A549 (cell line): ENCODE measurements around the gene CACNA1S. TPM values are rescaled to one million over a fixed set of nuclear protein-coding genes. Genes with fewer than 3 reads are reported as not detected.

ENCODE experiments used
- ATAC-seq, 2 experiments: fragments of 200-7000 bp in 1 of 2; fragments of >200 bp in 1 of 2; cut with Nextera tagmentation in 1 of 2; cut with Tn5 transposase in 1 of 2; 3 replicates each; pipeline versions ENCODE4 v1.8.0 to v1.9.1; 2018 to 2020; ENCODE audit warnings: mild to moderate bottlenecking in 1 of 2, moderate library complexity in 1 of 2
- CTCF ChIA-PET: fragments of 300-600 bp; sonication (Branson Sonifier 250); formaldehyde crosslinking; extraction: SDS; loops from one replicate; lab custom pipeline; 2021; ENCODE audit warnings: antibody characterized with exemption, inconsistent platforms; lab: Yijun Ruan, JAX
- POLR2A ChIA-PET: fragments of 350-600 bp; formaldehyde crosslinking; extraction: SDS; loops from one replicate; lab custom pipeline; 2021; ENCODE audit warnings: antibody characterized with exemption, inconsistent platforms; lab: Yijun Ruan, JAX
- DNase-seq, 2 experiments: peaks; one replicate each; pipeline versions ENCODE4 v3.0.0 to v3.0.0-alpha.2; 2011 to 2016; ENCODE audit warnings: low read depth in 1 of 2, low spot score in 1 of 2
- FAIRE-seq: peaks from 2 replicates; lab custom pipeline; 2011; peaks lifted over from hg19 to GRCh38; lab: Jason Lieb, UNC
- H3K27ac ChIP-seq, 2 experiments: fragments of >200 bp; sonication (Bioruptor Twin); formaldehyde crosslinking; 3 replicates each; pipeline ENCODE4 v1.5.1; 2016 to 2017
- H3K4me1 ChIP-seq: fragments of >200 bp; sonication (Bioruptor Twin); formaldehyde crosslinking; 3 replicates; pipeline ENCODE4 v1.6.1; 2016
- H3K4me2 ChIP-seq: fragments of >200 bp; sonication (Bioruptor Twin); formaldehyde crosslinking; 3 replicates; pipeline ENCODE4 v1.6.1; 2016
- H3K4me3 ChIP-seq: fragments of >200 bp; sonication (Bioruptor Twin); formaldehyde crosslinking; 3 replicates; pipeline ENCODE4 v1.5.1; 2016
- H3K9me3 ChIP-seq: fragments of >200 bp; sonication (Bioruptor Twin); formaldehyde crosslinking; 3 replicates; pipeline ENCODE4 v1.6.1; 2016
- BHLHE40 ChIP-seq: IDR thresholded peaks from 2 replicates; pipeline ENCODE4 v1.6.1; 2012; ENCODE audit warnings: low read depth, low read length, inconsistent platforms
- CBX2 ChIP-seq: fragments of 200-600 bp; sonication (generic); IDR thresholded peaks from 2 replicates; pipeline ENCODE4 v1.6.1; 2016; ENCODE audit warnings: low read depth, mild to moderate bottlenecking, borderline replicate concordance
- CEBPB ChIP-seq, 2 experiments: fragments of >200 bp in 1 of 2; sonication (Bioruptor Twin) in 1 of 2; formaldehyde crosslinking in 1 of 2; IDR thresholded peaks; 2 replicates each; pipeline ENCODE4 v1.6.1; 2012 to 2016
- CHD4 ChIP-seq: fragments of 200-600 bp; sonication (generic); IDR thresholded peaks from 2 replicates; pipeline ENCODE4 v1.6.1; 2016; ENCODE audit warnings: antibody characterized with exemption, mild to moderate bottlenecking, borderline replicate concordance
- EHF ChIP-seq: fragments of 250-450 bp; sonication (Bioruptor Pico); IDR thresholded peaks from 2 replicates; pipeline ENCODE4 v1.5.0; 2020; ENCODE audit warnings: mild to moderate bottlenecking
- EHMT2 ChIP-seq: fragments of 200-600 bp; sonication (generic); IDR thresholded peaks from 2 replicates; pipeline ENCODE4 v1.6.1; 2016; ENCODE audit warnings: antibody characterized with exemption, low read depth, mild to moderate bottlenecking, moderate library complexity
- ELK1 ChIP-seq: fragments of 150-350 bp; IDR thresholded peaks from 2 replicates; pipeline ENCODE4 v1.6.1; 2014; ENCODE audit warnings: low read depth, mild to moderate bottlenecking, low read length
- ESRRA ChIP-seq: fragments of 150-350 bp; IDR thresholded peaks from 2 replicates; pipeline ENCODE4 v1.6.1; 2014; ENCODE audit warnings: mild to moderate bottlenecking, low read length, borderline replicate concordance
- FOSB ChIP-seq: fragments of 250-450 bp; sonication (Bioruptor Pico); IDR thresholded peaks from 2 replicates; pipeline ENCODE4 v1.5.0; 2020; ENCODE audit warnings: mild to moderate bottlenecking, moderate library complexity
- HDAC2 ChIP-seq: fragments of 200-600 bp; sonication (generic); IDR thresholded peaks from 2 replicates; pipeline ENCODE4 v1.6.1; 2016
- HES2 ChIP-seq: fragments of >200 bp; sonication (Bioruptor Twin); formaldehyde crosslinking; IDR thresholded peaks from 2 replicates; pipeline ENCODE4 v1.6.1; 2016
- HMGXB4 ChIP-seq: fragments of 250-450 bp; sonication (Bioruptor Pico); IDR thresholded peaks from 2 replicates; pipeline ENCODE4 v1.5.0; 2021; ENCODE audit warnings: mild to moderate bottlenecking, moderate library complexity, borderline replicate concordance
- HOXB13 ChIP-seq: fragments of 250-450 bp; sonication (Bioruptor Pico); IDR thresholded peaks from 2 replicates; pipeline ENCODE4 v1.5.0; 2020; ENCODE audit warnings: low read depth, mild to moderate bottlenecking, moderate library complexity
- HOXB5 ChIP-seq: fragments of 250-450 bp; sonication (Bioruptor Pico); IDR thresholded peaks from 2 replicates; pipeline ENCODE4 v1.5.0; 2020; ENCODE audit warnings: mild to moderate bottlenecking, moderate library complexity
- MYC ChIP-seq: IDR thresholded peaks from 2 replicates; pipeline ENCODE4 v1.6.1; 2012; ENCODE audit warnings: mild to moderate bottlenecking, inconsistent platforms, low read length, improper control_type of control experiment, borderline replicate concordance
- NPAS2 ChIP-seq: fragments of 250-450 bp; sonication (Bioruptor Pico); IDR thresholded peaks from 2 replicates; pipeline ENCODE4 v1.8.0; 2022; ENCODE audit warnings: mild to moderate bottlenecking, moderate library complexity, borderline replicate concordance
- PBX3 ChIP-seq: IDR thresholded peaks from 2 replicates; pipeline ENCODE4 v1.6.1; 2012
- RARB ChIP-seq: fragments of 250-450 bp; sonication (Bioruptor Pico); IDR thresholded peaks from 2 replicates; pipeline ENCODE4 v1.8.0; 2021; ENCODE audit warnings: mild to moderate bottlenecking, moderate library complexity
- RFX5 ChIP-seq: fragments of 450-650 bp; IDR thresholded peaks from 2 replicates; pipeline ENCODE4 v1.7.1; 2014; ENCODE audit warnings: antibody characterized with exemption, mild to moderate bottlenecking, moderate library complexity
- RNF2 ChIP-seq: fragments of 200-600 bp; sonication (generic); IDR thresholded peaks from 2 replicates; pipeline ENCODE4 v1.6.1; 2016; ENCODE audit warnings: low read depth, mild to moderate bottlenecking, antibody characterized with exemption, moderate library complexity, borderline replicate concordance
- SREBF2 ChIP-seq: fragments of 450-650 bp; IDR thresholded peaks from 2 replicates; pipeline ENCODE4 v1.6.1; 2014; ENCODE audit warnings: mild to moderate bottlenecking, moderate library complexity
- TFCP2L1 ChIP-seq: fragments of 250-450 bp; sonication (Bioruptor Pico); IDR thresholded peaks from 2 replicates; pipeline ENCODE4 v1.5.0; 2021; ENCODE audit warnings: mild to moderate bottlenecking
- ZFP36 ChIP-seq: fragments of 450-650 bp; IDR thresholded peaks from 2 replicates; pipeline ENCODE4 v1.6.1; 2014; ENCODE audit warnings: borderline replicate concordance; ENCODE audit not compliant: partially characterized antibody
- WGBS: methylation state at CpG from one replicate; pipeline ENCODE4 v1.1.6; 2017; ENCODE audit errors: missing lambda C conversion rate; 5-methylcytosine and 5-hydroxymethylcytosine counted together
- polyA plus RNA-seq, 4 experiments: library from polyadenylated mRNA; depleted of rRNA in 3 of 4; stranded (reverse); fragments of >200 nt; fragmentation: RNase III in 1 of 4; extraction: RNeasy Plus Mini Kit Qiagen cat#74134 plus additional on column Dnase treatment in 1 of 4; gene quantifications; 2 replicates in 3 of 4; 3 replicates in 1 of 4; pipeline ENCODE4 v1.2.3, GENCODE V29; 2011 to 2017

The CACNA1S gene
- polyA plus RNA-seq, 2 of the 4 experiments (the other 2 are of a cell fraction): 0.01 TPM; not detected in 1

- WGBS: 74% methylated on average over 5 of the region's 5 CpGs
- no peak for TF ChIP-seq BHLHE40
- no peak for TF ChIP-seq CEBPB (IDR thresholded peaks at IDR 0.05)
- no peak for TF ChIP-seq HDAC2
- no peak for TF ChIP-seq EHMT2
- TF ChIP-seq PBX3: no peak
- TF ChIP-seq ZFP36: no peak
- TF ChIP-seq HMGXB4: no peak
- TF ChIP-seq CHD4: no peak
- no peak for TF ChIP-seq HES2
- no peak for TF ChIP-seq RARB (CRISPR knock-in tag)
- TF ChIP-seq TFCP2L1 (CRISPR knock-in tag): no peak
- Histone ChIP-seq H3K9me3 (no peaks in the 10 kb centered on the region), H3K4me1 (no peaks in the 10 kb centered on the region), H3K27ac (no peak overlapping the region), H3K4me2 (no peak overlapping the region), H3K4me3 (no peak overlapping the region)
- DNase-seq (no peak), FAIRE-seq (no peak), ATAC-seq (no peak)
- ChIA-PET CTCF (interaction anchor here (0.7 to 5.3 kb wide), 7 partner anchors 9 to 89 kb away, joined by 3 to 28 read pairs (median 3); no protein-coding TSS in a partner anchor), POLR2A (no interaction called here)
Measured at GRCh38 chr1:201050515-201051277, 61.5 kb downstream of the CACNA1S start.

- Histone ChIP-seq H3K4me1 (no peaks in the 10 kb centered on the region), H3K4me2 (no peak overlapping the region), H3K4me3 (no peak overlapping the region), H3K9me3 (no peaks in the 10 kb centered on the region), H3K27ac (no peak overlapping the region)
- TF ChIP-seq HOXB13 (CRISPR knock-in tag): no peak
- TF ChIP-seq RFX5: no peak
- TF ChIP-seq FOSB (CRISPR knock-in tag): no peak
- TF ChIP-seq RNF2: no peak
- no peak for TF ChIP-seq EHF
- no peak for TF ChIP-seq SREBF2
- TF ChIP-seq NPAS2: no peak
- TF ChIP-seq HOXB5 (CRISPR knock-in tag): no peak
- no peak for TF ChIP-seq ELK1
- TF ChIP-seq CBX2: no peak
- no peak for TF ChIP-seq EHMT2
- no peak for TF ChIP-seq MYC
- TF ChIP-seq TFCP2L1 (CRISPR knock-in tag): no peak
- no peak for TF ChIP-seq ESRRA
- CTCF ChIA-PET: interaction anchor here (0.6 to 5.3 kb wide), 8 partner anchors 10 to 490 kb away, joined by 3 to 28 read pairs (median 4); no protein-coding TSS in a partner anchor
- POLR2A ChIA-PET: no interaction called here
- FAIRE-seq (no peak), DNase-seq (no peak), ATAC-seq (no peak)
- 73% methylated on average over 5 of the region's 5 CpGs for WGBS
Measured at GRCh38 chr1:201049248-201049831, 62.9 kb downstream of the CACNA1S start.
